Activated CD4-positive, alpha-beta T cell treated with anti-CD3 and anti-CD28 coated beads, Interleukin-10, Interleukin-2, amounts not matched to agents 100 ng/mL and 50 ng/mL, durations not matched to agents 16 hours and 8 hours (primary cell): ENCODE results near the gene POMC.
"Not testable (repeated sequence)": the region's sequence is repeated elsewhere in the genome, so short reads cannot be mapped to it uniquely, and the experiment has no call there.

Source experiments
- DNase-seq: peaks from one replicate; pipeline ENCODE4 v3.0.0-alpha.2; 2020

Gene POMC

DNA sequence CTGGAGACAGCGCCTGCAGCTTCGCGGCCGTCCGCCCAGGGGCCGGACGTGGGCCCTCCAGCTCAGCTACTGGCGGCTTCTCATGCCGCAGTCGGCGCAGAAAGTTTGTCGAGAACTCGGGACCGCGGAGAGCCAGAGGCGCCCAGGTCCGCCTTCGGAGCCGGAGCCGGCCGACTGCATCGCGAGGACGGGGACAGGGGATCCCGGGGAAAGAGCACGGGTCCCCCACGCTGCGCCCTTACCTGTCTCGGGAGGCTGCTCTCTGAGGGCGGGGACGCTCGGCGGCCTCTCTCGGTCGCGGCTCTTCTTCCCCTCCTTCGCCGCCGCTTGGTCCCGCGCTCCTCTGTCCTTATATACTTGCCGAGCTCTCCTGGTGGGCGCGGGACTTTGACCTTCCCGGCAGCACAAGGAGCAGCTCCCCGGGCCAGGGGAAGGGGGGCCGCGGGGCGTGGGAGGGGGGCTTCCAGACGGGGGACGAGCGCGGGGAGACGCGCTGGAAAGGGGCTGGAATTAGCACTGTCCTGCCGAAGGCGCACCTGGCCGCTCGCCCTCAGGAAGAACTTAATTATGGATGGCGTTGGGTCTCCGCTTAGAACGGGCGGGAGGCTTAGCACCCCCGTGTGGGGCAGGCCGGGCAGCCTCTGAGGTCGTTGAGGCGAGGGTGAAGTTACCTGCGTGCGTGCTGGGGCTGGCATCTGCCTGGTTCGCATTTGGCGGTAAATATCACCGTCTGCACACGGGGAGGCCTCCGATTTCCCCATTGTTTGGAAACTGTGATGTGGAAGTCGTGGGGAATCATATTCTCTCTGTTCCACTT is at the start of gene POMC:
Gene POMC (minus strand): TSS at position 325 of the 817 bp plus-strand sequence. CDS start 3,808 bp downstream, outside the sequence.
- peak; percentile 19 for DNase-seq

- no peak for DNase-seq
These were observed 49.7 kb upstream of the POMC start for GRCh38 chr2:25218100-25218499.

DNA sequence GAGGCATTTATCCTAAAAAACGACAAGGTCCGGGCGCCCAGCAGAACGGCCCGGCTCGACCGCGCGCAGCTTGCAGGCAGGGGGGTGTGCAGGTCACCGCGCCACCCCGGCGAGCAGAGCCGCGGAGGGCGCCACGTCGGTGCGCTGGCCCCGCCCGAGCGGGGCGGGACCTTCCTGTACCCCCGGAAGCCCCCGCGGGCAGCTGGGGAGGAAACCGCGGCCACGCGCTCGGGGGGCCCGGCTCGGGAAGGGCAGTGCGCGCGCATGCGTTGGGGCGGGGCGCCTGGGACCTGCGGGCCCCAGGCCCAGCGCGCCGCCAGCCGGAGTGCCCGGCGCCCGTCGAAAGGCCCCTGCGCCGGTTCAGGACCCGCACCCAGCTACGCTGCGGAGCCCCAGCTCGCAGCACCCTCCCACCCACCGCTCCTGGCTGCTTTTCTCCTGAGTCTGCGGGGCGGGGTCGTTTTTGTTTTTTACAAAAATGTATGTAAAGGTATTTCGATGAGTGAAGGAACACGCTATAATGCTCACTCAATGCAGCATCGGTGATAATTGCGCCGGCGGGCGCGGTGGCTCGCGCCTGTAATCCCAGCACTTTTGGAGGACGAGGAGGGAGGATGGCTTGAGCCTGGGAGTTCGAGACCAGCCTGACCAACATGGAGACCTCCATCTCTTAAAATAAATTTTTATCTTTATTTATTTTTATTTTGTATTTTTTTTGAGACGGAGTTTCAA is 47.7 kb upstream of the POMC start:
- DNase-seq, result peak; percentile 92

- no peak for DNase-seq
These were observed 46.9 kb upstream of the POMC start for GRCh38 chr2:25215232-25215631.

GRCh38 chr2:25213229-25213628 is 44.8 kb upstream of the POMC start:
- DNase-seq, result no peak

GRCh38 chr2:25210923-25211322 is 42.5 kb upstream of the POMC start:
- not testable (repeated sequence) for DNase-seq

DNA sequence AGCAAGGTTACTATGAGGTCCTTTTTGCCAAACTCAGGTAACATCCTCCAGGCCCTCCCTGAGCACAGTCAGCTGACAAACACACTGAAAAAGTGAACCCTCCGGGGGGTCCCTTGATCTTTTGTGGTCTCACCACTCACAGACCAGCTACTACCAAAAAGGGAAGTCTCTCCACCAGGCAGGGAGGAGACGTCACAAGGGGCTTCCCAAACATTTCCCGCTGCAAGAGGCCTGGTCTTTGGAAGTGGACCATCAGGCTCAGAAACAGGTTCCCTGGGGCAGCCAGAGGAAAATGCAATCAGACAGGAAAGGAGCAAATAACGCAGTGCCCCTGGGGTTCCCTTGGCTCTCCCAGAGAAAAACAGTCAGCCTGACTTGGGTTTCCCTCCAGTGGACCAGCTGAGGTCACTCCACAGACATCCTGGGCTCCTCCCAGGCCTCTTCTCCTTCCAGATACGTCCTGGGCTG is 38.7 kb upstream of the POMC start:
- DNase-seq, result no peak

DNA sequence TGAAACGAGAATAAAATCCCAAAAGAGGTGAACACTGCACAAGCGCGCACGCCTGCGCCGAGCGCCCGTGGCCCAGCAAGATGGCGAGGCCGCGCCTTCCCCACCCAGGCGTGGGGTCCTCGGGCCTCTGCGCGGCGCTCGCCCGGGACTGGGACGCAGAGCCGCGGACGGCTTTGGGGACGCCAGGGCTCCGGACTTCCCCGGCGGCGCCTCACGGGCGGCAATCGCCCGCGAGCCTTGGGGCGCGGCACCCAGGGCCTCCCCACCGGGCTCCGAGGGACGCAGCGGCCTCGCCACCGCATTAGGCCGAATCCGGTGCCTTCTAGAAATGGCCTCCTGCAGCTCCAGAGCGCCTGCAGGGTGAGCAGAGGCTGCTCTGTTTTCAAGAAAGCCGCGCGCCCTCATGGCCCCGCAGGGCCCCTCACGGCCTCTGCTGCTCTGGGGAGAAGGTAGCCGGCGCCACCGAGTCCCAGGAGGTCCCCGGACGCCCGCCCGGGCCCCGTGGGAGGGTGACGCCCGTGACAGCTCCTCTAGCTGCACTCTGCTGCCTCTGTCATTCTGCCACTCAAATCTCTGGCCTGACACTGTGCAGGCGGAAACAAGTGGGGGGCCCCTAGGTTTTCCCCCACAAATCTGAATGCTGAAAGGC is 35.9 kb upstream of the POMC start:
- DNase-seq, result no peak

- no peak for DNase-seq
These were observed 33.9 kb upstream of the POMC start for GRCh38 chr2:25202275-25202674.

DNA sequence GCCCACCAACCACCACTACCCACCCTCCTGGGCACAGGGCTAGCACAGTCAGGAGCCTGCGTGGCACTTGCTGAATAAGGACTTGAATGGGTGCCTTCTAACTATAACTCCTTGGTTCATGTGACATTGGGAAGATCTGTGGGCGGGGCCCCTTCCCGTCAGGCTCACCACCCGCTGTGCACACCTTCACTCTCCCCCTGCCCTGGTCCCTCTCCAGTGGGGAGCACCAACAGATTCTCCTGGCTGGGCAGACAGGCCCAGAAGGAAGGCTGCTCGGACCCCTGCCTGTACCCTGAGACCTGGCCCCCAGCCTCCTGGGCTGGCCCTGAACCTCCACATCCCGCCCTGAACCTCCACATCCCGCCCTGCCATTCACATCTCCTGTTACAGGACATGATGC is 33.4 kb upstream of the POMC start:
- DNase-seq, result no peak

- DNase-seq, result no peak
These were observed 32.9 kb upstream of the POMC start for GRCh38 chr2:25201265-25201664.

DNA sequence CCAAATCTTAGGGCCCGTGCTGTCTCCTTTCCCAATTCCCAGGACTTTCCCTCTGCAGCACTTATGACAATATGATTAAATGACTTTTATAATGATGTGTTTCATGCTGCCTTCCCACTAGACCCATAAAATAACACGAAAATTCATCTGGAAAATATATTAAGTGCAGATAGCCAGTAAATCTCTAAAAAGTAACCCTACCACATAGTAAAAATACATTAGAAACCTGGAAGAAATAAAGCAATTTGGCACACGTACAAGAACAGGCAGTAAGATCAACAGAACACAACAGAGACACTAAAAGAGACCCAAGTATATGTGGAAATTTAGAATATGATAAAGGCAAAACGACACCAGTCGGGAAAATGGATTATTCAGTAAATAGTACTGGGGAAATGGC is 30.2 kb upstream of the POMC start:
- DNase-seq, result no peak

DNA sequence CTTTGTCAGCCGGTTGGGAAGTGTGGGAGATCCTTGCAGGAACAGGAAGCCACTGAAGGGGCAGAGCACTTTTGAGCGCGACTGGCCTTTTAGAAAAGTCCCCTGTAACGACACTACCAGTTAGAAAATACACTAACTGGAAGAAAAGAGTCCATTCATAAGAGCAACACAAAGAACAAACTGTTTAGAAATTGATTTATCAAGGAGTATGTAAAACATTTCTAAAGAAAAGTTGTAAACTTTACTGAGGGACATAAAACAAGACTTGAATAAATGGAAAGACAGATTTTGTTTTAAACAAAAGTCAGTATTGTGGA is 29.8 kb upstream of the POMC start:
- DNase-seq, result no peak

GRCh38 chr2:25197336-25198208 is 29.2 kb upstream of the POMC start:
- DNase-seq, result no peak

DNA sequence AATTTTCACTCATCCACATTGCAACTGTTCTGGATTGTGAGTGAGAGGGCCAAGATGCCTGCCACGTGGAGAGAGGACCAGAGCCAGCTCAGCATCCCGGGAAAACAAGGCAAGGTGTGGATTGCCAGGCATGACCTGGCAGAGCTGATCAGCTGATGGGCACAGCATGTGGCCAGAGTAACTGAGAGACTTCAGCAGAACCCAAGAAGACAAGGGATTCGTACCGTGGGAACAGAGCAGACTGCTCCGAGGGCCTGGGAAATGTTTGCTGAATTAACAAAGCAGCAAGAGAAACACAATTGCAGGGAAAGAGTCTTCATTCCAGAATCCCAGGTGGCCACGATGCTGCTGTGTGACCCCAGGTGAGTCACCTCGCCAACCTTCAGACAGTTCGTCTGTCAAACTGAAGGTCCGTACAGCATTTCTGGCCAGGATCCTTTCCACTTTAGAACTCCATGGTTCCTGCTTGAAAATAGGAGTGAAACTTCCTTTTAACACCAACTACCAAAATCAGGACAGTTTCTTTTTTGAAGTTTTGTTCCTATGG is 26.3 kb upstream of the POMC start:
- no peak for DNase-seq

- no peak for DNase-seq
These were observed 22.2 kb upstream of the POMC start for GRCh38 chr2:25190536-25190935.

GRCh38 chr2:25188405-25188804 is 20.0 kb upstream of the POMC start:
- DNase-seq, result no peak

GRCh38 chr2:25187729-25188350 is 19.5 kb upstream of the POMC start:
- no peak for DNase-seq

DNA sequence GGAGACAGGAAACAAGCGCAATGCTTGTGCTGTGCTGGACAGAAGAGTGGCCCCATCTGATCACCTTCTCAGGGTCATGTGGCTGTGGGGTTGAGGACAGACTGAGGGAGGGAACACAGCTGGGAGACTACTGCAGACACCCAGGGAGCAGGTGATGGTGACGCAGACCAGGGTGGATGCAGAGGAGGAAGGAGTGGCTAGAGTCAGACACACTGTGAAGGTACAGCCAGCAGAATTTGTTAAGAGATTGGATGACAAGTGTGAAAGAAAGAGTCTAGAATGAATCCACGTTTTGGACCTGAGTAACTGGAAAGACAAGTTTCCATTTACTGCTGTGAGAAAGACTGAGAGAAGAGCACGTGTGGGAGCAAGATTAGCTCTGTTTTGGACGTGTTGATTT is 15.9 kb upstream of the POMC start:
- DNase-seq, result no peak

- DNase-seq, result no peak
These were observed 10.6 kb upstream of the POMC start for GRCh38 chr2:25178976-25179375.

- DNase-seq, result no peak
These were observed 8.8 kb upstream of the POMC start for GRCh38 chr2:25177211-25177611.

DNA sequence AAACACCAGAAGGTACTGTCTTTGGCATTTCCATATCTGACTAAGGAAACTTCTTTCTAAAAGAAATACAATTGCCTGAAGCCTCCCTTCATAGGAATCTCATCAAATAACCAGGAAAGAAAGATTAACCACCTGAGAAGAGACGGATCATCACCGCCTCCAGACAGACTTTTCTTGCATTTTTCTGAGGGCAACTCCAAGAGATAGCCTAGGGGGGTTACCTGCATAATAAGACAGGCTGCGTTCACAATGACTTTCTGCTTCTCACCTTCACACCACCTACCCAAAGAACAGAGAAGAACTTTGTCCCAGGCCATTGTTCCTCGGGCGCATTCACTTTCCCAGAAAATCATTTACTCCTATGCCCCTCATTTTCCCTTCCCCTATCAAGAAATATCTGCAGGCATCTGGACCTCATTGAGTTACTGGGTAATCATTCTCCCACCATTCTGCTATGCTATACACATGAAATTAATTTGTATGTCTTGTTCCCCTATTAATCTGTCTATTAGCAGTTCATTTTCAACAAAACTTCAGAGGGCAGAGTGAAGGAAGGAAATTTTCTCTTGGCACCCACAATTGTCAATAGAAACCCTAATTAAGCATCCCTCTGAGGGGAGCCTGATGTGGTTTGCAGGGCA is 8.3 kb upstream of the POMC start:
- DNase-seq, result no peak
